HG02938 (cell line): ENCODE measurements around the gene GLIPR1.
"Not testable (repeated sequence)": the region's sequence is repeated elsewhere in the genome, so short reads cannot be mapped to it uniquely, and the experiment has no call there.

Experiments
- ATAC-seq: cut with Tn5 transposase; IDR thresholded peaks from one replicate; pipeline ENCODE4 v1.9.1; 2021; ENCODE audit warnings: mild to moderate bottlenecking, moderate library complexity; ENCODE audit not compliant: unreplicated experiment

Gene GLIPR1

GRCh38 chr12:75480469-75480949 lies at the start of gene GLIPR1:
Gene GLIPR1, plus strand, starts transcription at chr12:75480755. Its CDS starts 126 bp downstream, at chr12:75480881.
- ATAC-seq: peak; percentile 87

- ATAC-seq: no peak
Observed at GRCh38 chr12:75432924-75433323, 47.6 kb upstream of the GLIPR1 start.

DNA sequence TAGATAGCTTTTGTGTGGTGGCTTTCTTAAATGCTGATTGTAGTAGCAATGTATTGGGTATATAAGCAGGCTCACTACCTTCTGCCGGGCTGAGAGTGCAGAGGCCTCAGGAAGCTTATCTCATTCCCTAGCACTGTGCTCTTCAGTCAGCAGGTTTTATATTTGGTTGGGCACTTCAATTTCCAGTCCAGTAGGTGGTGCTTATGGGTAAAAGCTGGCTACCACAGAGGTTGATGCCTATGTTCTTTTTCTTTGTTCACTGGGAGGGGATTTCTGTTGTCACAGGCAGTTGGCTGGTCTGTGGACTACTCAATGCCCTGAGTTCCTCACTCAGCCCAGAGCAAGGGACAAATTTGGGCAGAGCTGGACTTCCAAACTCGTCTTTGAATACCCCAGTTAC lies 43.0 kb upstream of the GLIPR1 start:
- no peak for ATAC-seq

- no peak for ATAC-seq
Observed at GRCh38 chr12:75438059-75438754, 42.3 kb upstream of the GLIPR1 start.

GRCh38 chr12:75439048-75439447 lies 41.5 kb upstream of the GLIPR1 start:
- ATAC-seq: no peak

DNA sequence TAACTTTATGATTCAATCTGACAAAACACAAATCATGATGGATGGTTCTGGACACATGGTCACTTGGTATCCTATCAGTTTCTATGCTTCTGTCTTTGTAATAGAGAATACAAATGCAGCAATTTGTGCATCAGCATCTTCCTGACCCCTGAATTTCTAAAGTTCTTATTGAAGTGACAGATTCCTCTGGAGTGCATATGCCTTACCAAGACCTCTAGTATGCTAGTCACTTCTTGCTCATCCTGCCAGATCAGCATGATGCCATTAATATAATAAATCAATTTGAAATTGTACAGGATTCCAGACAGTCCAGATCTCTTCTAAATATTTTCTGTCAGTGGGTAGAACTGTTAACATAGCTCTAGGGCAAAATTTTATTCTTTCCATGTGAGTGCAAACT lies 40.6 kb upstream of the GLIPR1 start:
- no peak for ATAC-seq

GRCh38 chr12:75441687-75442449 lies 38.7 kb upstream of the GLIPR1 start:
- ATAC-seq: not testable (repeated sequence)

DNA sequence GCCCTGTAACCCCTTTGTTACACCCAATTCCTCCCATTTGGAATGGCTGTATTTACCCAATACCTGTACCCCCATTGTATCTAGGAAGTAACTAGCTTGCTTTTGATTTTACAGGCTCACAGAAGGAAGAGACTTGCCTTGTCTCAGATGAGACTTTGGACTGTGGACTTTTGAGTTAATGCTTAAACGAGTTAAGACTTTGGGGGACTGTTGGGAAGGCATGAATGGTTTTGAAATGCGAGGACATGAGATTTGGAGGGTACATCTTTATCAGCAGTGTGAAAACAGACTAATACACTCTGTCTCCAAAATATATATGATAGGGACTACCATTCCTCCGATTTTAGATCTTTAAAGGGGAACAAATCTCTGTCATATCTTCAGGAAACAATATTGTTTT lies 38.1 kb upstream of the GLIPR1 start:
- not testable (repeated sequence) for ATAC-seq

- ATAC-seq: no peak
Observed at GRCh38 chr12:75443709-75444108, 36.8 kb upstream of the GLIPR1 start.

GRCh38 chr12:75444429-75445136 lies 36.0 kb upstream of the GLIPR1 start:
- ATAC-seq: no peak

- not testable (repeated sequence) for ATAC-seq
Observed at GRCh38 chr12:75445137-75445507, 35.4 kb upstream of the GLIPR1 start.

DNA sequence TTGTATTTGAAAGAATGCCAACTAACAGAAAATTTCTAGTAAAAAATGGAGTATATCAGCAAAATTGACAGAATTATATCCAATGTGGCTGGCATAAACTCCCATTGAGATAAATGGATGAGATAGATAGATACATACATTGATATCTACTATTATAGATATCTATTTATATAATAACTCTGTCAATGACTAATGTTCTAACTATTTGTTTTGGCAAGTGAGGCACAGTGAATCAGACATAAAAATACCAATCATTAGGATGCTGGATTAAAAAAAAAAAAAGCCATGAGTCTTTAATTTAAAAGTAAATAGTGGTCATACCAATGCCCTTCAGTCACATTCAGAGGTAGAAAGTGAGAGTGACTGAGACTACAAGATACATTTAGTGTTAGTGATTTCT lies 33.7 kb upstream of the GLIPR1 start:
- ATAC-seq: no peak

- ATAC-seq: no peak
Observed at GRCh38 chr12:75447691-75448393, 32.7 kb upstream of the GLIPR1 start.

- ATAC-seq: no peak
Observed at GRCh38 chr12:75452675-75453330, 27.8 kb upstream of the GLIPR1 start.

- no peak for ATAC-seq
Observed at GRCh38 chr12:75455839-75456238, 24.7 kb upstream of the GLIPR1 start.

DNA sequence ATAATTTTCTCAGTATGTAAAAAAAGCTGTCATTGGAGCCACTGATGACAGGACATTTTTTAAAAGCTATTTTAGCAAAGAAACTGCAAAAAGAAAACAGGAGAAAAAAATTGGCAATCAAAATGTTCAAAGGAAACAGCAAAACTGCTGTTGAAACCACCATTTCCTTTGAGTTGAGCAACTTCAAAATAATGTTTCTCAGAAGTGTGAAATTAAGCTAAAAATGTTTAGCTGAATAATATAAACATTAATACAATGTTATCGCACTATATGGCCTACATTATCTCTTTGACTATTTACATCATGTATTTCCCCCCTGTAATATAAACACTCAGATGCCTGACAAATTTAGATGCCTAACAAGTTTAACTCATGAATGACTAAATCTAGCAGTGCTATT lies 23.4 kb upstream of the GLIPR1 start:
- ATAC-seq: no peak

DNA sequence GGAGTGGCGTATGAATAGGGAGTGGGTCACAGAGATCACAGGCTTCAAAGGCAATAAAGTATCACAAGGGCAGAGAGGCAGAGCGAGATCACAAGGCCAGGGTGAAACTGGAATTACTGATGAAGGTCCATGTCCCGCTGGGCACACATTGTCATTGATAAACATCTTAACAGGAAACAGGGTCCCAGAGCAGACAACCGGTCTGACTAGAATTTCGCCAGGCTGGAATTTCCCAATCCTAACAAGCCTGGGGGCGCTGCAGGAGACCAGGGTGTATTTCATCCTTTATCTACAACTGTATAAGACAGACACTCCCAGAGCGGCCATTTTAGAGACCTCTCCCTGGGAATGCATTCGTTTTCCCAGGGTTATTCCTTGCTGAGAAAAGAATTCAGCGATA lies 22.7 kb upstream of the GLIPR1 start:
- not testable (repeated sequence) for ATAC-seq

GRCh38 chr12:75459755-75460154 lies 20.8 kb upstream of the GLIPR1 start:
- ATAC-seq: no peak

- ATAC-seq: no peak
Observed at GRCh38 chr12:75460204-75460603, 20.4 kb upstream of the GLIPR1 start.
